Caco-2 (cell line): Measurements from ENCODE around the gene VAPA. TPM values are rescaled to one million over a fixed set of nuclear protein-coding genes. Genes with fewer than 3 reads are reported as not detected.

Experiments used
- BruUV-seq: library from RNA; stranded (reverse); fragments of 400-500 nt; replicated peaks from 2 replicates; lab custom pipeline; 2021; lab: Mats Ljungman, UMichigan
- CTCF ChIA-PET: fragments of 300-600 bp; sonication (Branson Sonifier 250); formaldehyde crosslinking; loops from one replicate; lab custom pipeline; 2022; ENCODE audit warnings: antibody characterized with exemption; lab: Charles Lee
- POLR2A ChIA-PET: fragments of 300-600 bp; sonication (Branson Sonifier 250); formaldehyde crosslinking; loops from one replicate; lab custom pipeline; 2022; ENCODE audit warnings: antibody characterized with exemption; lab: Charles Lee
- DNase-seq, 2 experiments: peaks; one replicate each; pipeline versions ENCODE4 v3.0.0 to v3.0.0-alpha.2; 2020 to 2022
- H3K27me3 ChIP-seq: replicated peaks from 2 replicates; pipeline ENCODE4 v1.6.0; 2011; ENCODE audit warnings: low read length; ENCODE audit not compliant: control insufficient read depth, insufficient read depth
- H3K36me3 ChIP-seq: 2 replicates; pipeline ENCODE4 v1.5.1; 2011; ENCODE audit warnings: low read length; ENCODE audit not compliant: control insufficient read depth, insufficient read depth
- H3K4me1 ChIP-seq: fragments of 250-450 bp; sonication (Bioruptor Pico); 2 replicates; pipeline ENCODE4 v1.5.1; 2020; ENCODE audit warnings: mild to moderate bottlenecking
- H3K4me3 ChIP-seq: 2 replicates; pipeline ENCODE4 v1.5.1; 2011; ENCODE audit warnings: low read depth, mild to moderate bottlenecking, control low read depth, low read length
- H3K9me3 ChIP-seq: fragments of 250-450 bp; sonication (Bioruptor Pico); 2 replicates; pipeline ENCODE4 v1.5.1; 2020; ENCODE audit warnings: mild to moderate bottlenecking, moderate library complexity
- H3K27ac Mint-ChIP-seq: one replicate; pipeline ENCODE4 v1.8.0; 2022; ENCODE audit warnings: mixed read lengths; ENCODE audit not compliant: unreplicated experiment
- H3K27me3 Mint-ChIP-seq: one replicate; pipeline ENCODE4 v1.8.0; 2022; ENCODE audit warnings: mixed read lengths; ENCODE audit not compliant: insufficient read depth, unreplicated experiment
- H3K36me3 Mint-ChIP-seq: one replicate; pipeline ENCODE4 v1.8.0; 2022; ENCODE audit warnings: mild to moderate bottlenecking, mixed read lengths; ENCODE audit not compliant: insufficient read depth, unreplicated experiment
- H3K4me1 Mint-ChIP-seq: one replicate; pipeline ENCODE4 v1.8.0; 2022; ENCODE audit warnings: low read depth, mixed read lengths; ENCODE audit not compliant: unreplicated experiment
- H3K4me3 Mint-ChIP-seq: one replicate; pipeline ENCODE4 v1.8.0; 2022; ENCODE audit warnings: mild to moderate bottlenecking, moderate library complexity, mixed read lengths; ENCODE audit not compliant: unreplicated experiment
- H3K9me3 Mint-ChIP-seq: one replicate; pipeline ENCODE4 v1.8.0; 2022; ENCODE audit warnings: mixed read lengths; ENCODE audit not compliant: unreplicated experiment
- CTCF ChIP-seq, 2 experiments: fragments of 200-600 bp in 1 of 2; IDR thresholded peaks; 1 replicate in 1 of 2; 2 replicates in 1 of 2; pipeline versions ENCODE4 v1.5.1 to v1.8.0; 2011 to 2022; ENCODE audit warnings: antibody characterized with exemption in 1 of 2, control low read depth in 1 of 2, inconsistent platforms in 1 of 2, low read depth in 1 of 2, low read length in 1 of 2, mild to moderate bottlenecking in 1 of 2, moderate library complexity in 1 of 2; ENCODE audit not compliant: insufficient read depth in 1 of 2, severe bottlenecking in 1 of 2, unreplicated experiment in 1 of 2
- intact Hi-C: fragments of 100-400 bp; cut with micrococcal nuclease; formaldehyde crosslinking; loops from one replicate; pipeline ENCODE4 v1.10.0; 2022; ENCODE audit not compliant: unreplicated experiment
- total RNA-seq: library from RNA; stranded (reverse); gene quantifications from 2 replicates; pipeline ENCODE4 v1.2.3, GENCODE V29; 2022

The VAPA gene
- total RNA-seq, 1 experiment from 2014 or later = 222 TPM

- H3K9me3 ChIP-seq = no peaks in the 10 kb centered on the region
- peak in 1 of 2 experiments; percentile 32 for DNase-seq
- ChIA-PET POLR2A (no interaction called here), CTCF (no interaction called here)
- BruUV-seq = no TSS peak
- no peak overlapping the region for H3K4me3 Mint-ChIP-seq
- no peaks in the 10 kb centered on the region for H3K27me3 ChIP-seq
- no peaks in the 10 kb centered on the region for H3K9me3 Mint-ChIP-seq
- peaks cover 2% of the 10 kb centered on the region for H3K36me3 ChIP-seq
- peaks cover 3% of the 10 kb centered on the region; the same call in 1 of the 2 replicates for H3K4me1 ChIP-seq
- no peak for TF ChIP-seq CTCF (IDR thresholded peaks at IDR 0.05; ENCODE audit: insufficient read depth in 1 of 2, low read depth in 1 of 2, low read length in 1 of 2, severe bottlenecking in 1 of 2, unreplicated experiment in 1 of 2)
- H3K27ac Mint-ChIP-seq = no peak overlapping the region
- H3K4me3 ChIP-seq = no peak overlapping the region
- H3K27me3 Mint-ChIP-seq = no peaks in the 10 kb centered on the region
- no peaks in the 10 kb centered on the region for H3K4me1 Mint-ChIP-seq
- peaks cover 66% of the 10 kb centered on the region for H3K36me3 Mint-ChIP-seq
- intact Hi-C loops = no loop called here
These were observed 31.0 kb downstream of the VAPA start for GRCh38 chr18:9944805-9945204.

DNA sequence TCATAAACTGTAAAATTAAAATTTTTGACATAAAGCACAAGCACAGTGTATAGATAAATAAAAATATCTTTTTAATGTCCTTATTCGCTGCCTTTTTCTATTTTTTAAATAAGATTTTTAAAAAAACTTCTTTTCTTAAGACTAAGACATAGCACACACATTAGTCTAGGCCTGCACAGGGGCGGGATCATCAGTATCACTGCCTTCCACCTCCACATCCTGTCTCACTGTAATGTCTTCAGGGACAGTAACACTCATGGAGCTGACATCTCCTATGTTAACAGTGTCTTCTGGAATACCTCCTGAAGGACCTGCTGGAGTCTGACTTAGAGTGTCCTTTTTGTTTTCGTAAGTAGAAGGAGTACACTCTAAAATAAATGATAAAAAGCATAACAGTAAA, 33.0 kb downstream of the VAPA start:
- Mint-ChIP-seq H3K27ac (no peak overlapping the region), H3K4me1 (no peaks in the 10 kb centered on the region), H3K36me3 (peaks cover 75% of the 10 kb centered on the region), H3K9me3 (no peaks in the 10 kb centered on the region), H3K4me3 (no peak overlapping the region), H3K27me3 (no peaks in the 10 kb centered on the region)
- H3K4me3 ChIP-seq = no peak overlapping the region
- ChIA-PET CTCF (no interaction called here), POLR2A (no interaction called here)
- H3K9me3 ChIP-seq = no peaks in the 10 kb centered on the region
- no peaks in the 10 kb centered on the region for H3K27me3 ChIP-seq
- no peak for TF ChIP-seq CTCF (IDR thresholded peaks at IDR 0.05; ENCODE audit: insufficient read depth in 1 of 2, low read depth in 1 of 2, low read length in 1 of 2, severe bottlenecking in 1 of 2, unreplicated experiment in 1 of 2)
- no TSS peak for BruUV-seq
- H3K36me3 ChIP-seq = peaks cover 5% of the 10 kb centered on the region
- DNase-seq = no peak
- H3K4me1 ChIP-seq = peaks cover 3% of the 10 kb centered on the region; the same call in 1 of the 2 replicates
- intact Hi-C loops = no loop called here

- DNase-seq = no peak
- Mint-ChIP-seq H3K4me1 (no peaks in the 10 kb centered on the region), H3K27me3 (no peaks in the 10 kb centered on the region), H3K9me3 (no peaks in the 10 kb centered on the region), H3K36me3 (peaks cover 77% of the 10 kb centered on the region), H3K4me3 (no peak overlapping the region), H3K27ac (no peak overlapping the region)
- no peak for TF ChIP-seq CTCF (IDR thresholded peaks at IDR 0.05; ENCODE audit: insufficient read depth in 1 of 2, low read depth in 1 of 2, low read length in 1 of 2, severe bottlenecking in 1 of 2, unreplicated experiment in 1 of 2)
- Histone ChIP-seq H3K4me3 (no peak overlapping the region), H3K27me3 (no peaks in the 10 kb centered on the region), H3K4me1 (peaks cover 3% of the 10 kb centered on the region; the same call in 1 of the 2 replicates), H3K36me3 (peaks cover 5% of the 10 kb centered on the region), H3K9me3 (no peaks in the 10 kb centered on the region)
- ChIA-PET POLR2A (no interaction called here), CTCF (no interaction called here)
- intact Hi-C loops = no loop called here
- no TSS peak for BruUV-seq
These were observed 33.4 kb downstream of the VAPA start for GRCh38 chr18:9947248-9947647.
